ENCODE measurements around the gene ATXN7L3. TPM values are rescaled to one million over a fixed set of nuclear protein-coding genes. Genes with fewer than 3 reads are reported as not detected.

The ATXN7L3 gene
- total RNA-seq, 1 donor from 2014 or later, result 103 TPM

GRCh38 chr17:44214896-44215295, 15.2 kb upstream of the ATXN7L3 start:
- Mint-ChIP-seq H3K4me3 (peak overlapping the region; percentile 28), H3K36me3 (ENCODE audit: low read depth) (peaks cover 59% of the 10 kb centered on the region), H3K9me3 (no peaks in the 10 kb centered on the region), H3K4me1 (peaks cover 67% of the 10 kb centered on the region), H3K27ac (peak overlapping the region; percentile 94), H3K27me3 (no peaks in the 10 kb centered on the region)
- no peak for ATAC-seq (ENCODE audit: low read depth)
- ChIA-PET POLR2A (interaction anchor here (0.9 to 10.5 kb wide), 3 partner anchors 11 to 133 kb away, joined by 3 to 241 read pairs (median 237); partner anchors contain the start of genes GRN and SLC25A39), CTCF (interaction anchor here (1.0 to 6.7 kb wide), 2 partner anchors 117 to 131 kb away, joined by 3 to 35 read pairs; no protein-coding TSS in a partner anchor)
- intact Hi-C loops (cut with micrococcal nuclease), result no loop called here
- no peak for TF ChIP-seq CTCF (IDR thresholded peaks at IDR 0.05)
- no peak for DNase-seq

- H3K9me3 Mint-ChIP-seq, result no peaks in the 10 kb centered on the region
- no peak overlapping the region for H3K4me3 Mint-ChIP-seq
- DNase-seq (no peak), ATAC-seq (ENCODE audit: low read depth) (no peak)
- H3K27me3 Mint-ChIP-seq, result no peaks in the 10 kb centered on the region
- peak overlapping the region; percentile 94 for H3K27ac Mint-ChIP-seq
- H3K4me1 Mint-ChIP-seq, result peaks cover 72% of the 10 kb centered on the region
- H3K36me3 Mint-ChIP-seq (ENCODE audit: low read depth), result peaks cover 65% of the 10 kb centered on the region
- ChIA-PET CTCF (interaction anchor here (1.0 to 5.3 kb wide), 2 partner anchors 132 to 139 kb away, joined by 3 to 108 read pairs; no protein-coding TSS in a partner anchor), POLR2A (interaction anchor here (0.6 to 10.5 kb wide), 4 partner anchors 13 to 482 kb away, joined by 4 to 241 read pairs (median 121); partner anchors contain the start of genes GRN and SLC25A39)
- no peak for TF ChIP-seq CTCF (IDR thresholded peaks at IDR 0.05)
- intact Hi-C loops (cut with micrococcal nuclease), result no loop called here
Observed at GRCh38 chr17:44214230-44214494, 14.5 kb upstream of the ATXN7L3 start.

- Mint-ChIP-seq H3K27me3 (no peaks in the 10 kb centered on the region), H3K4me1 (peaks cover 75% of the 10 kb centered on the region), H3K27ac (peak overlapping the region; percentile 94), H3K9me3 (no peaks in the 10 kb centered on the region), H3K4me3 (no peak overlapping the region), H3K36me3 (ENCODE audit: low read depth) (peaks cover 69% of the 10 kb centered on the region)
- DNase-seq, result no peak
- ChIA-PET CTCF (interaction anchor here (1.0 to 5.3 kb wide), 2 partner anchors 132 to 140 kb away, joined by 4 to 108 read pairs; partner anchors contain the start of gene GRN), POLR2A (interaction anchor here (0.6 to 10.5 kb wide), 7 partner anchors 8 to 482 kb away, joined by 3 to 241 read pairs (median 4); partner anchors contain the start of genes GRN and SLC25A39)
- intact Hi-C loops (cut with micrococcal nuclease), result no loop called here
- no peak for TF ChIP-seq CTCF (IDR thresholded peaks at IDR 0.05)
- no peak for ATAC-seq (ENCODE audit: low read depth)
Observed at GRCh38 chr17:44213403-44214229, 13.9 kb upstream of the ATXN7L3 start.

- H3K9me3 Mint-ChIP-seq, result no peaks in the 10 kb centered on the region
- H3K4me1 Mint-ChIP-seq, result peaks cover 74% of the 10 kb centered on the region
- ATAC-seq (ENCODE audit: low read depth) (no peak), DNase-seq (no peak)
- H3K27ac Mint-ChIP-seq, result peak overlapping the region; percentile 35
- intact Hi-C loops (cut with micrococcal nuclease), result no loop called here
- POLR2A ChIA-PET, result interaction anchor here (0.9 to 10.5 kb wide), 10 partner anchors 8 to 142 kb away, joined by 3 to 241 read pairs (median 6); partner anchors contain the start of genes GRN, SLC25A39 and UBTF
- CTCF ChIA-PET, result interaction anchor here (1.0 to 5.3 kb wide), 3 partner anchors 118 to 140 kb away, joined by 3 to 108 read pairs (median 4); partner anchors contain the start of gene GRN
- H3K4me3 Mint-ChIP-seq, result no peak overlapping the region
- no peak for TF ChIP-seq CTCF (IDR thresholded peaks at IDR 0.05)
- H3K27me3 Mint-ChIP-seq, result no peaks in the 10 kb centered on the region
- peaks cover 76% of the 10 kb centered on the region for H3K36me3 Mint-ChIP-seq (ENCODE audit: low read depth)
Observed at GRCh38 chr17:44212507-44213402, 13.1 kb upstream of the ATXN7L3 start.

Measured in activated B cell treated with CpG ODN at 0.5 μM for 24 hours (primary cell).